ENCODE data around the gene SYS1. TPM values are rescaled to one million over a fixed set of nuclear protein-coding genes. Genes with fewer than 3 reads are reported as not detected.

SYS1 gene
- total RNA-seq (2014; rRNA removed; shearing (Covaris generic)): 16.2 and 28.9 TPM in 2 replicates
- 18.7 and 19.1 TPM in 2 replicates for polyA plus RNA-seq (2015; cell fraction: cytosol; rRNA removed)
- 10.9 and 13.6 TPM in 2 replicates for polyA plus RNA-seq (2015; cell fraction: nucleus; rRNA removed)

DNA sequence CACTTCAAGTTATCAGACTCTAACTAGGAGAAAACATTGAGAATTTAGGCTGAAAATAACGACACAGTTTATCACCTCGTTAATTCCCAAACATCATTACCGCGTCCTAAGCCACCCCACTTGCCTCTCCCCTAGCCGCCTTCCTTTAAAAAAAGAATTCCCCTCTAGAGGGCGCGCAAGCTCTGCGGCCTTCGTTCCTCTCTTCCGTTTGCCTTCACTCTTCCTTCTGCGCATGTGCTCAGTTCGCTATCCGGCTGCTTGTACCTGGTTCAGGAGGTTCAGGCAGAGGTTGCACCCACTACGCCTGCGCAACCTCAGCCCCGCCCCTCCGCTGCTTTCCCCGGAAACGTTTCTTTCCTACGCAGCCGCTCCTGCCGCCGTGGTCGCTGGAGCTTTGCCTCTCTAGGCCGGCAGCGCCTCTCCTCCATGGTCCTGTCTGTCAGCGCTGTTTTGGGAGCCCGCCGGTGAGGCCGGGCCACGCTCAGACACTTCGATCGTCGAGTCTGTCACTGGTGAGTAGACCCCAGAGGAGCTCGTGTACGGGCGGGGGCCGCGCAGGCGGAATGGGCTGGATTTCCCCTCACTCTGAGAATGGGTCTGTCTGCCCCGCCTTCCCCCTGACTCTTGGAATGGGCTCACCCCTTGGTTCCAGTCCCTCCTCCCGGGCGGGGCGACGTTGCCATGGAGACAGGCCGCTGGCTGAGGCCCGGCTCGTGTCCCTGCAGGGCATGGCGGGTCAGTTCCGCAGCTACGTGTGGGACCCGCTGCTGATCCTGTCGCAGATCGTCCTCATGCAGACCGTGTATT lies at the start of gene SYS1:
SYS1 (plus strand) TSS at position 353 of the 807 bp plus-strand sequence; CDS start at position 729, 376 bp downstream.
- DNase-seq (ENCODE audit: low read depth): peak; percentile 98

DNA sequence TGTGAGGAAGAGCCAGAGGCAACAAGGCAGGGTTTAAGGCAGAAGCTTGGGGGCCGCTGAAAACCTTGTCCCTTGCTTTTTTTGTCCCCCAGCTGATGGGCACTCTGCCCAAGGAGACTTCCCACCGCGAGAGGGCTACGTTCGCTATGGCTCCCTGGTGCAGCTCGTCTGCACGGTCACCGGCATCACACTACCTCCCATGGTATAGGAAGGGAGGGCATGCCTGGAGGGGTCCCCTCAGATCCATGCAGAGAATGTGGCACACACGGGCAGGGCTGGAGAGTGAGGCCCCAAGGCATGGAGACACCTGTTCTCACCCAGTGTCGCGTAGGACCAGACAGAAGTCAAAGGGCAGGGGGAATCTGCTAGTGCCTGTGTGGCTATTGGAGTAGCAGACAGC lies 49.0 kb upstream of the SYS1 start:
- DNase-seq (ENCODE audit: low read depth): no peak

DNA sequence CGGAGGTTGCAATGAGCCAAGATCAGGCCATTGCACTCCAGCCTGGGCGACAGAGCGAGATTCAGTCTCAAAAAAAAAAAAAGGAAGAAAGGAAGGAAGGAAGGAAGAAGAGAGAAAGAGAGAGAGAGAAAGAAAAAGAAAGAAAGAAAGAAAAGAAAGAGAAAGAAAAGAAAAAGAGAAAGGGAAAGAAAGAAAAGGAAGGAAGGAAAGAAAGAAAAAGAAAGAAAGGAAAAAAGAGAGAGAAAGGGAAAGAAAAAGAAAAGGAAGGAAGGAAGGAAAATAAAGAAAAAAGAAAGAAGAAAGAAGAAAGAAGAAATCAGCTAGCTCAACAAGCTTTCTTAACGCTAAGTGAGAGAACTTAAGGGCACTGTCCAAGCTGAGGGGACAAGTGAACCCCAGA lies 47.3 kb upstream of the SYS1 start:
- DNase-seq (ENCODE audit: low read depth): no peak

DNA sequence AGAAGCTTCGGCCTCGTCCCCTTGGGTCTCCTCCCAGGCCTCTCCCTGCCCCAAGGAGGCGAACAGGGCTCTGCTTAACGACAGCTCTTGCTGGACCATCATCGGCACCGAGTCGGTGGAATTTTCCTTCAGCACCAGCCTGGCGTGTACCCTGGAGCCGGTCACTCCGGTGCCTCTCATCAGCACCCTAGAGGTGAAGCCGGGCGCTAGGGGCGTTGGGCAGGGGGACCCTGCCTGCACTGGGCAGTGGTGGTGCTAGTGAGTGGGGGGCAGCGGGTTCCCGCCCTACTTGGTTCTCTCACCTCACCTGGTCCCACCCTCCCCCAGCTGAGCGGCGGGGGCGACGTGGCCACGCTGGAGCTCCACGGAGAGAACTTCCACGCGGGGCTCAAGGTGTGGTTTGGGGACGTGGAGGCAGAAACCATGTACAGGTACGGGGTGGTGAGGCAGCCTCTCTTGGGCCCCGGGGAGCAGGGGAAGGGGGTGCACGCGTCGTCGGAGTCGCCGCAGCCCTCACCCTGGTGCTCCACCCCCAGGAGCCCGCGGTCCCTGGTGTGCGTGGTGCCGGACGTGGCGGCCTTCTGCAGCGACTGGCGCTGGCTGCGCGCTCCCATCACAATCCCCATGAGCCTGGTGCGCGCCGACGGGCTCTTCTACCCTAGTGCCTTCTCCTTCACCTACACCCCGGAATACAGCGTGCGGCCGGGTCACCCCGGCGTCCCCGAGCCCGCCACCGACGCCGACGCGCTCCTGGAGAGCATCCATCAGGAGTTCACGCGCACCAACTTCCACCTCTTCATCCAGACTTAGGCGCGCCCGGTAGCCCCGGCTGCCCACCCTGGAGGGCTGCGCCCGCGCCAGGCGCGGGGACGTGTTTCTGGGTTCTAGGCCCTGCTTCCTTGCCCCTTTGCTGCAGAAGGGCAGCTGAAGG lies 46.5 kb upstream of the SYS1 start:
- DNase-seq (ENCODE audit: low read depth): no peak

DNA sequence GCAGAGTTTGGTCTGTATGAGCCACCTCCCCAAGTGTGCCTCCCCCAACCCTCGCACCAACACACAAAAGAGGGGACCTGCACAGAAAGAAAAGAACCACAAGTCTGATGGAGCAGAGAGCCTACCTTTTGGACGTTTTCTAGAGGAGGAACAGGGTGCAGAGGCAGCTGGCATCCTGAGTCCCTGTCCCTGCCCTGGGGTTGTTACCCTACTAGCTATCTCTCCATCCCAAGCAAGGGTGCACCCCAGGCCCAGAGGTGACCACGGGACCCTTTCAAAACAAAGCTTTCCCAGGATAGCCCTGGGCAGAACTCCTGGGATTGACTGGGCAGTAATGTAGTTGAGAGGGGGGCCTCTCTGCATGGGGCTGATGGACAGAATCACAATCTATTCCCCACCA lies 45.1 kb upstream of the SYS1 start:
- no peak for DNase-seq (ENCODE audit: low read depth)

DNA sequence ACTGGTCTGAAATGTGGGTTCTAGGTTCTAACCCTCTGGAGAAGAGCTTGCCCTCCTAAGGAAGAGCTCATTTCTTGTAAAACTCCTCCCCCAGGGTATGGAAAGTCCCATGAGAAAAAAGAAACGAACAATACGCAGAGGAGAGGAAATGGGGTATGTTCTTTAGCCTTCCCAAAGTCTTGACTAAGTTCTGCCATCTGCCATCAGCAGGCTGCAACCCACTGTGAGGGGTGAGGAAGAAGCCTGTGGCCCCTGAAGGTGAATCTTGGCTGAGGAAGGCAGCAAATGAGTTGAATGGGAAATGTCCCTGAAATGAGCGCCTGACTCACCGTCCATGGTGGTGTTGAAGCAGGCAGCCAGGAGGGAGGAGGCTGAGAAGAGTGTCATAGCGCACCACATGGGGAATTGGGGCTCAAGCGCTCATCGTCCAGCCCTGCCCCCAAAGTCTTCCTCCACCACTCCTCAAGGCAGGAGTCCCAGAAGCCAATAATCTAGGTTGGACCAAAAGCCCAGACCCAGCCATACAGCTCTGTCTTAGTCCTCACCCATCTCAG lies 44.5 kb upstream of the SYS1 start:
- no peak for DNase-seq (ENCODE audit: low read depth)

DNA sequence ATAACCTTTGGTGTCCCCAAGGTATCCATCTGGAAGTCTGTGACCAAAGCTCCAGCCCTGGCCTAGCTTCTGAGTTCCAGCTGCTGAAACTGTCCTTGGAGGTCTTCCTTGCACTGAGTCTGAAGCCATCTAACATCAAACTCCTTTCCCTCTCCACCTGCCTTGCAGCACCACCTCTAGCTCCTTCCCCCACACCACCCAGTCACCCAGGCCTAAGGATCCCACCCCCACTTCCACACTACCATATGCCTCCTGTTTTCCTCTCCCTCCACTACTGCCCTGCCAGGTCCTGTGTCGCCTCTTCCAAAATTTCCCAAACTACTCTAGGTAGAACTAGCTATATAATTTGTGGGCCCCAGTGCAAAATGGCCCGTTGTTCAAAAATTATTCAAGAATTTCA lies 44.0 kb upstream of the SYS1 start:
- no peak for DNase-seq (ENCODE audit: low read depth)

DNA sequence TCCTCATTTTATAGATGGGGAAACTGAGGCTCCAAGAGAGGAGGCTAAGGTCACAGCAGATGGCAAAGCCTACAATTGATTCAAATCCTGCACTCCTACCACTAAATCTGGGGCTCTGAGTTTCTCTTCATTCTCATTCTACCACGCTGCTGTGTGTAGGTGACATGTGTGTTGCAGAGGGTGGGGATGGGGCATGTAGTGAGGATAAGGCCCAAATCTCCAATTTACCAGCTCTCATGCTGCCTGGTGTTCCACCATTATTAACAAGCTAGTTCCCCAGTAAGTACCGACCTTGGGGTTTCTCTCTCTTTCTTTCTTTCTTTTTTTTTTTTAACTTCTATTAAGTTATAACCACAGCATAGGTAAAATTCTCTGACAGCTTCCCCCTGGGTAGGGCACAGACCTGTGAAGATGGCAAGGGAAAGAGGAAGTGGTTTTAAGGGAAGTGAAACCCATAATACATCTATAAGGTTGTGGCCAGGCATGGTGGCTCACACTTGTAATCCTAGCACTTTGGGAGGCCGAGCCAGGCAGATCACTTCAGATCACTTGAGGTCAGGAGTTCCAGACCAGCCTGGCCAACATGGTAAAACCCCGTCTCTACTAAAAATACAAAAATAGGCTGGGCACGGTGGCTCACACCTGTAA lies 41.9 kb upstream of the SYS1 start:
- DNase-seq (ENCODE audit: low read depth): no peak

DNA sequence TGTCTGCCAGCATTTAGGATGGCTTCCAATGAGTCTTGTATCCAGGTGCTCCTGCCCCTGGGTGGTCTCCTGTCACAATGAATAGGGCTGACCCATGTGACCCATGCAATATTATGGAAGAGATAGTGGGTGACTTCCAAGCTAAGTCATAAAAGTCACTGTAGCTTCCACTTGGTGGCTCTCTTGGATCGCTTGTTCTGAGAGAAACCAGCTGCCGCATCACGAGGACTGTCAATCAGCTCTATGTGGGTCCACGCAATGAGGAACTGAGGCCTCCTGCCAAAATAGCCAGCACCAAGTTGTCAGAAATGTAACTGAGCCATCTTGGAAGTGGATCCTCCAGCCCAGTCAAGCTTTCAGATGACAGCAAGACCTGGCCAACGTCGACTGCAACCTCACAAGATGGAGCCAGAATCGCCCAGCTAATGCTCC lies 40.0 kb upstream of the SYS1 start:
- DNase-seq (ENCODE audit: low read depth): no peak

DNA sequence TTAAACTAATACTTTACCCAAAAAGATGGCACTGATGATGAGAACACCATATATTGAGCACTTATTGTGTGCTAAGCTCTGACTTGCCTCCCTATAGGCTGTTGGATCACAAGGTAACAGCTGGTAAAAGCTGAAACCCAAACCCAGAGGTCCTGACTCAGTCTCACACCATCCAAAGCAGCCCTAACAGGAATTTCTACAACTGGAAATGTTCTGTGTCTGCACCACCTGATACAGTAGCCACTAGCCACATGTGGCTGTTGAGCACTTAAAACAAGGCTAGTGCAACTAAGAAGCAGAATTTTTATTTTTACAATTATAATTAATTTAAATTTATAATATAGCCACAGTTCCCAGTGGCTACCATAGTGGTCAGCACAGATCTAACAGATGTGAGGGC lies 39.2 kb upstream of the SYS1 start:
- no peak for DNase-seq (ENCODE audit: low read depth)

DNA sequence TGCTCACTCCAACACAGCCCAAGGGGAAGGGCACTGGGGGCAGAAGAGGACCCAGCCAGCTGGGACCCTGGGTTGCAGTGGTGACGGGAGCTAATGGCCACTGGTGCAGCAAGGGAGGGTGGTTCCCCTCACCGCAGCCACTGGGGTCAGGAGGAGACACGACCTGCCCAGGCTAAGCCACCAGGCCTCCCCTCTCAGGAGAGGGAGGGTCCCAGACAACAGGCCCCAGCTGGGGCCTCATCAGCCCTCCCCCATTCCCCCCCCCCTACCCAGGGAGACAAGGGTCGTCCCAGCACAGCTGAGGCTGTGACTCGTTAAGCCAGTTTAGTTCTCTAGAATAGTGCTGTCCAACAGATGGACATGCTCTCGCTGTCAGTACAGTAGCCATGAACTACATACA lies 37.6 kb upstream of the SYS1 start:
- no peak for DNase-seq (ENCODE audit: low read depth)

DNA sequence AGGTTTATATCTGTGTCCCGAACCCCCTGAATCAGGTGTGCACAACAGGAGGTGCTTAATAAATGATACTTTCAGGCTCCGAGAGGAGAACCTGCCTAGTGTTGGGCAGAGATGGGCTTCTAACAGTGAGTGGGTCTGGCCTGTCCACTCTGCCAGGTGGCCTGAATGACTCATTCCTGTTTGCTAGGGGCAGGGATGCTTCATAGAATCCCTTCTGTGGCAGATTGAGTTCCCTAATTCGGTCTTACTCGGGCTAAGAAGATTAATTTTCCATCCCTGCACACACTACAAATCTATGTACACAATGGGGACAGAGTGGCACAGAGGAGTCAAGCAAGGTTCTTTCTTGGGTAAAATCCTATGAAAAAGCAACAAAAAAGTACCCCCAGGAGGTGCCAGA lies 34.5 kb upstream of the SYS1 start:
- DNase-seq (ENCODE audit: low read depth): no peak

DNA sequence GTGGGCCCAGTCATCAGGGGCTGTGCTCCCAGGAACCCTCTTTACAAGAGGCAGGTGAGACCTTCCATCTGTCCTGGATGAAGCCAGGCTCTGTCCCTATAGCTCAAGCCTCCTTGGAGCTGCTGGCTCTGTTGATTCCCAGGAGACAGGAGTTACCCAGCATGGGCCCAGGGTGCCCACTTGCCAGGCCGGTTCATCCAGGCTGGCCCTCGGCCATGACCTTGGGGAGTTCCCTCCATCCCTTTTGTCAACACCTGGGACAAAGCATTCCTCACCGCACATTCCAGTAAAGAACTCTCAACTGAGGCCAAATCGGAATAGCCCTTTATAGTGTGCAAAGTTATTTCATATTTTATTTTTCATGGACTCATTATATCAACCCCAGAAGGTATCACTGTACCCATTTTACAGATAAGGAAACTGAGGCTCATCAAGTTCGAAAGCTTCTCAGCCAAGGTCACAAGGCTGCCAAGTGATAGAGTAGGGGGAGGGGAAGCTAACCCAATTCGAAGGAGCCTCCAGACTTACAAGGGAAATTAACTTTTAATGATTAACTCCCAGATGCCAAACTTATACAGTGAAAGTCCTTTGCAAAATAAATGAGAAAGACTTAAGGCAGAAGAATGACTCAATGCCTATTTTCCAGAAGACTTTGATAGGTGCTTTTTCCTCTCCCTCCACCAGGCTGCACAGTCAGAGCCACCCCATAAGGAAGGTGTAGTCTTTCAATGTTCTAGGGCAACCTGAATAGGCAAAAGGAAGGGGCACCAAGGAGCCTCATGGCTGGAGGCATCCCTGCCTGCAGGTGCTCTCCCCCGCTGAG lies 33.2 kb upstream of the SYS1 start:
- no peak for DNase-seq (ENCODE audit: low read depth)

DNA sequence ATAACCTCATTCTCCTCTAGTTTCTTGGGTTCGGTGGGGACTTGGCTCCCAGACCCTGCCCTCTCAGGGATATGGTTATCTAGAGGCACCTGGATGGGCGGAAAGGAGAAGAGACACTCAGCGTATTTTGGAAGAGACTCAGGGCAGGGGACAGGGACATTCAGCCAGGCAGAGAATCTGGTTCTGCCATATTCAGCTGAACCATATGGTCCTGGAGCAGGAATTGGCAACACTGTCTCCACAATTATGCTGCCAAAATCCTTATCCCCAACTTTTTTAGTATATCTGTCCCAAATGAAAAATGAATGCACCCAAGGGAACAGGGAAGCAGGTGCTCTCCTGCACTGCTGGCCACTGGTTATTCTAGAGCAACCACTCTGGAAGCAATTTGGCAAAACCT lies 32.5 kb upstream of the SYS1 start:
- no peak for DNase-seq (ENCODE audit: low read depth)

DNA sequence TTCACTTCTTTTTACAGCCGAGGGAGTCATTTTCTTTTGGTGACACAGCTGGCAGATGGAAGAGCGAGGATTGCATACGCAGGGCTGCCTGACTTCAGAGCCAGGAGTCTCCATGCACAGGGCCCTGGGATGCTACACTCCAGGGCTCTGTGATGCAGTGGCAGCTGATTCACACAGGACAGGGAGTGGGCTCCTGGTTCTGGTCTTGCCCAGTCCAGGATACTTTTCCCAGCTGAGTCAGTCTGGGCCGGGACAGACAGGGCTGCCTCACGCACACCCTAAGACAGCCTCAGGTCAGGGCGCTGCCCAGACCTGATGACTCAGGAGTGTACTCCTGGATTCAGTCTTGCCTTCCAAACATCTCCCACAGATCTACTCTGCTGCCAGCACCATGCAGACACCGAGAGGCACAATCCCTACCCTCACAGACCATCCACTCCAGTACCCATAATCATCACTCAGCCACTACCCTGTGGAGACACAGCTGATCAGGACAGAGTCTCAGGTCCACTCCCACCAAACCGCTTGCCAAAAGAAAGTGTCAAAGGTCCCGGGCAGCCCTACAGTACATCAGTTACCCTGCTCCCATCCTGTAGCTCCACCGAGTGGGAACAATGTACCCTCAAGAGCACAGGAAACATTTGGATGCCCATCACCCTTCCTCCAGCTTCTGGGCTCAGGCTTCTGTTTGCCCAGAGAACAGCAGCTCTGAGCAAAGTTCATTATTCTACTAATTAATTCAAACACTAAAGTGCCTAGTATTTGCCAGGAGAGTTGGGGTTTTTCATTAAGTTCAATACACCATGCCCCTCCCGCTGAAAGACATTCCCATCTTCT lies 26.2 kb upstream of the SYS1 start:
- DNase-seq (ENCODE audit: low read depth): peak; percentile 96

DNA sequence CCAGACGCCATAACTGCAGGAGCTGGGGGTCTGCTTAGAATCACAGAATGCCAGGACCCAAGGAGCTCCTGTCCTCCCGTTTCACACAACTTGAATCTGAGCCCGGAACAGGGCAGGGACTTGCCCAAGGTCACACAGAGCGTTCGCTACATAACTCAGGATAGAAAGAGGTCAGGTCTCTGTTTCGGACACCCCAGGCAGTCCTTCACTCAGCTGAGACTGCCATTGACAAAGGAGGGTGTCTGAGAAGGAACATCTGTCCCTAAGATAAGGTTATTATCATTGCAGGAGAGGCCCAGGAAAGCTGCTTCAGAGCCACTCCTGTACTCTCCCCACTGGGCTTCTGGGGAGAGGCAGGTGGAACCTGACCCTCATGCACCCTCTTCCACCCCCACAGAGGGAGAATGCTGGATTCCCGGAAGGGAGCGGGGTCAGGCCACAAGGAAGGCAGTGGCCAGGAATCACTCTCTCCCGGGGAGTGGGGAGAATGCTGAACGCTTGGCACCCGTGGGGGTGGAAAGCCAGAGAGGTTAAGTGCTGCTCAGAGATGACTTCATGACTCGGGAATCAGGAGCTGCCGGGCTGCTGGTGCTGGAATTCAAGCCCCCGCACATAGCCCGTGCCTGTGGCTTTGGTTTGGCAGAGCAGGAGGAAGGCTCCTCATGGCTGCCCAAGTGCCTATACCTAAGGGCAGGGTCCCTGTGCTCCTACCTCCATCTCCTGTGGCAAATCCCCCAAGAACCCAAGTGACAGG lies 25.4 kb upstream of the SYS1 start:
- peak; percentile 81 for DNase-seq (ENCODE audit: low read depth)

DNA sequence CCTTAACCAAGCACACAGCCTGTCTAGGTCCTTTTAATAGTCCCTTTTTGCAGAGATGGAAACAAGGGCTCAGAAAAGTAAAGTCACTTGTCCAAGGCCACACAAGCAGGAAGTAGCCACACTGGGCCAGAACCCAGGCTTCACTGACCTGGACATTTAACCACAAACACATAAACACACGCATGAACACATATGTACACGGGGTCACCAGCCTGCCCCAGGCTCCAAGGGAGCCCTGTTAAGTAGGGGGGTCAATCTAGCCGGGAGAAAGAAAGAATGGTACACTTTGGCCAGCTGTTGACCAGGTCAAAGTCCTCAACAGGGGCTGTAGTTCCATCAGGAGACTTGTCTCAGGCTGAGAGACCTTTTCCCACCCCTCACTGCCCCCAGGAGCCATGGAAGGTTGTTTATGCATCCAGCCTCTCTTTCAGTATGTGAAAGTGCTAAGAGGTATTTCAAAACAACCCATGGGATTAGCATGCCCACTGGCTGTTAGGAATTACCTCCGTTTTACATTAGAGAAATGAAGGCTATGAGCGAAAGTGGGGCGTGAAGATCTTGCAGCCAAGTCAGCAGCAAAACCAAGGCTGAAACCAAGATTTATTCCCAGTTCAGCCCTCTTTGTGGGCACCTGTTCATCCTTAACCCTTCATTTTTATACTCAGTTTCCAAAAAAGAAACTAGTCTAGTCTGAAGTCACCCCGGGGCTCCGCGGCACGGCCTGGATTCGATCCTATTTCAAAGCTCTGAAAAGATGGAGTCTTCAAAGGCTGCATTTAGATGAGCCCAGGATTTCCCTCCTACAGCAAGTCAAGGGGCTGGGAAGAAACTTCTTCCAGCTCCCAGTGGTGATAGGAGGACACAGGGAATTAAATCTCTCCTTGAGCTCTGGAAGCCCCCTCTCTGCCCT lies 24.6 kb upstream of the SYS1 start:
- no peak for DNase-seq (ENCODE audit: low read depth)

DNA sequence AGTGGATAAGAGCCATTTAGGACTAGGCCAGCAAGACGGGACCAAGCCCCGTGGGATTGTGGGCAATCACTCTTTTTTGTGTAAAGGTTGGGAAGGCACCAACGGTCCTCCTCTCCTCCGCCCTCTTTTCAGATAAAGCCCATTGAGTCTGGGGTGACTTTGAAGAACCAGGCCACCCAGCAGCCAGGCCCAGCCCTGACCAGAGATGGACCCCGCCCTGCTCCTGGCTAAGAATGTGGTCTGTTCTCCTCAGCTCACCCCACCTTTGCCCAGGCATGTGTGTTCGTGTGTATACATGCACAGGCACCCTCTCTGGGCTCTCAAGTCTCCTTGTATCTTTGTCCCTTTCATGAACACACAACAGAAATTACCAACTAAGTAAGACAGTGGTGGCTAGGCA lies 23.9 kb upstream of the SYS1 start:
- DNase-seq (ENCODE audit: low read depth): no peak

All from HT1080 (cell line).